ENCODE results near the gene SLC35F1.

The SLC35F1 gene

DNA sequence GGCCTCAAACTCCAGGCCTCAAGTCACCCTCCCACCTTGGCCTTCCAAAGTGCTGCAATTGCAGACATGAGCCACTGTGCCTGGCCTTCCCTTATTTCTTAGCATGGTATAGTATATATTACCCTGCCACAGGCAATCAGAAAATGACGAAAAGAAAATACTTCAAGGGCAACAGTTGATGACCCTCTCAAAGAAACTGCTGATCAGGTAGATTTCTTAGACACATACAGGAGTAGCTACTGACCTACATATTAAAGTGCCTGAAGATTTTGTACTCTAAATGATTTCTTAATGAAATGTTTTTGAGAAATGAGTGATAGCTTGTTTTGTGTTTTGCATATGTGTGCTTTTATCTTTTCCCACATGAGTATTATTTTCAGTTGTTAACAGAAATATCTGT is 4.6 kb downstream of the SLC35F1 start:
- TF ChIP-seq CTCF (IDR thresholded peaks at IDR 0.05; ENCODE audit: control insufficient read depth, insufficient read depth, low read depth, low read length, missing control alignments): no peak
- H3K4me3 ChIP-seq (ENCODE audit: control insufficient read depth, low read depth, low read length): no peak overlapping the region
- DNase-seq (ENCODE audit: low read depth): no peak

DNA sequence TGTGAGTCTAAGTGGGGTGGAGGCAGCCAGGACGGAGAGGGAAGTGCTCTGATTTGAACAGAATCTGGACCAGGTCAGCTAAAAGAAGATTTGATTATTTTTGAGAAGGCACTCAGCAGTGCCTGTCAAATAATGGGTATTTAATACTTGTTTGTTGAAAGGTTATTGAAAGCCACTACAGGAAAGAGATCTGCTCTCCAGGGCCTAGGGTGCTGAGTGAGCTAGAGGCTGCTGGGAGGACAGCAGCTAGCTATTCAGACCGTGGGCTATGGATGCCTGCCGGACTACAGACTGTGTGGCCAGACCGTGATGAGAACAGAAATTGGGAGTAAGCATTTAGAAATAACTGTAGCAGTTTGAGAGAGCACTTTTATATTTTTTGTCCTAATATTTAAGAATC is 8.8 kb downstream of the SLC35F1 start:
- no peak for TF ChIP-seq CTCF (IDR thresholded peaks at IDR 0.05; ENCODE audit: control insufficient read depth, insufficient read depth, low read depth, low read length, missing control alignments)
- no peak overlapping the region for H3K4me3 ChIP-seq (ENCODE audit: control insufficient read depth, low read depth, low read length)
- DNase-seq (ENCODE audit: low read depth): no peak

DNA sequence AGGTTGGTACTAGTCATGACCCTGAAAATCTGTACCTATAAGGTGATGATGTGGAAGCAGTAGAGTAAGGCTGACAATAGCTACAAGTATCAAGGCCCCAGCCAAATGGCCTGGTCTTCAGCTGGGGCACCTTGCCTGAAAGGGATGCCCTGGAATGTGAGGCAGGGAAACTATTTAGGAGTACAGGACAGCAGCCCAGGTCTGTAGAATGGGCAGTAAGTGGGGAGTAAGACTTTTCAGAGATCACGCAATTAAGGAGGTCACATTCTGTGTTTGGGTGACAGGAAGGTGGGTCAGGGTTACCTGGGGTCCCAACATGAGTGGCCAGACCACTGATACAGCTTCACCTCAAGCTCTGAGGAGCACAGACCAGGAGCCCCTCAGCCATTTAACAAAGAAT is 9.4 kb downstream of the SLC35F1 start:
- no peak overlapping the region for H3K4me3 ChIP-seq (ENCODE audit: control insufficient read depth, low read depth, low read length)
- DNase-seq (ENCODE audit: low read depth): no peak
- TF ChIP-seq CTCF (IDR thresholded peaks at IDR 0.05; ENCODE audit: control insufficient read depth, insufficient read depth, low read depth, low read length, missing control alignments): no peak

DNA sequence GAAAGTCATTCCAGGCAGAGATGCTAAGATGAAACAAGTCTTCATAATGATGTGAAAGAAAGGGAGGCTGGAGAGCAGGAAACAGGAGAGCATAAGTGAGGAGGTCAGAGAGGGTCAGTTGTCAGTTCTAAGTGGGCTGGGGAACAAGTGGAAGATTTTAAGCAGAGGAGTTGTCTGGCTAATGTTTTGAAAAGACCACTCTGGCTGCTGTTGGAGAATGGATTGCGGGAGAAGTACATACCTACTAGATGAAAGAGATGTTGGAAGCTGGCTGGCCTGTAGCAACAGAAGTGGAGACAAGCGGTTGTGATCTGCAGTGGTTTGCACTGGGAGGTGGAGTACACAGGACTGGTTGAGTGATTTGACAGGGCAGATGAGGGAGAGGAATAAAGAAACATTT is 10.1 kb downstream of the SLC35F1 start:
- no peak for TF ChIP-seq CTCF (IDR thresholded peaks at IDR 0.05; ENCODE audit: control insufficient read depth, insufficient read depth, low read depth, low read length, missing control alignments)
- no peak overlapping the region for H3K4me3 ChIP-seq (ENCODE audit: control insufficient read depth, low read depth, low read length)
- DNase-seq (ENCODE audit: low read depth): no peak

- no peak for TF ChIP-seq CTCF (IDR thresholded peaks at IDR 0.05; ENCODE audit: control insufficient read depth, insufficient read depth, low read depth, low read length, missing control alignments)
- no peak for DNase-seq (ENCODE audit: low read depth)
Measured at GRCh38 chr6:117918454-117918853, 11.4 kb downstream of the SLC35F1 start.

DNA sequence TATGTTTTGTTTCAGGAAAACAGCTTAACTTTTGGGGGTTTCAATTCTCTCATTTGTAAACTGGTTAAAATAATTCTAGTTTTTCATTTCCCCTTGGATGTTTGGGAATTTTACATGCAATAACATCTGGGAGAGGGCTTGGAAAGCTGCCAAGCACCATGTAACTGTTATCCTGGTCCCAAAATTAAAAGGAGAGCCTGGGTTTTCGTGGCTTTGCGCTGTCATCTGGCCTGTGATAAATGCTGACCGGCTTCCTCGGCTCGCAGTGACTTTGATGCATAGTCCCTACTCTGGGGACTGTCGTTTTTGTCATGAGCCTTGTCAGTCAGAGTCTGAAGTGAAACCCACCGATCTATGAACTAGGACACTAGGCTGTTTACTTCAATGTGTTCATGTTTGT is 12.2 kb downstream of the SLC35F1 start:
- TF ChIP-seq CTCF (IDR thresholded peaks at IDR 0.05; ENCODE audit: control insufficient read depth, insufficient read depth, low read depth, low read length, missing control alignments): no peak
- H3K4me3 ChIP-seq (ENCODE audit: control insufficient read depth, low read depth, low read length): no peak overlapping the region
- DNase-seq (ENCODE audit: low read depth): no peak

More at GRCh38 chr6:117918454-117918853, 11.4 kb downstream of the SLC35F1 start:
- no peak overlapping the region for H3K4me3 ChIP-seq (ENCODE audit: control insufficient read depth, low read depth, low read length)
